ENCODE results near the gene CYP1A2.
"Not testable (repeated sequence)": the region's sequence is repeated elsewhere in the genome, so short reads cannot be mapped to it uniquely, and the experiment has no call there.

The CYP1A2 gene

DNA sequence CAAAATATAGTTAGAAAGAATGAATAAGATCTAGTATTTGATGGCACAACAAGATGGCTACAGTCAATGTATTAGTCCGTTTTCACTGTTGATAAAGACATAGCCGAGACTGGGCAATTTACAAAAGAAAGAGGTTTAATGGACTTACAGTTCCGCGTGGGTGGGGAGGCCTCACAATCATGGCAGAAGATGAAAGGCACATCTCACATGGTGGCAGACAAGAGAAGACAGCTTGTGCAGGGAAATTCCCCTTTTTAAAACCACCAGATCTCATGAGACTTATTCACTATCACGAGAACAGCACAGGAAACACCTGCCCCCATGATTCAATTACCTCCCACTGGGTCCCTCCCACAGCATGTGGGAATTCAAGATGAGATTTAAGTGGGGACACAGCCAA, 10.4 kb upstream of the CYP1A2 start:
- DNase-seq: not testable (repeated sequence)

DNA sequence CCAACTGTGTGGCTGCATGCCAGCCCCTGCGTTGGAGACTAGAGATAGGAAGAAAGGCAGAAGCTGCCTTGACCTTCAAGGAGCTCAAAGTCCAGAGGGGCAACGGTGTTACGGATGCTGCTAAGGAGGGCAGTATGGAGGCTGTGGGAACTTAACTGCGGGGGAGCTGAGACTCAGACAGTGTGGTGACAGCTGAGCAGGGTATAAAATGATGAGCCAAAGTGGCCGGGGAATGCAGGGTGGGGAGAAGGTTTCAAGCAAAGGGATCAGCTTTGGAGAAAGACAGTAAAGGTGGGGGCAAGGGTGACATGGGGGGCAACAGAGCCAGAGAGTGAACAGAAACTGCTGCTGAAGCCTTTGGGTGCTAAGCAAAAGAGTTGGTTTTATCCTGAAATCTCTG, 6.2 kb upstream of the CYP1A2 start:
- DNase-seq: no peak

DNA sequence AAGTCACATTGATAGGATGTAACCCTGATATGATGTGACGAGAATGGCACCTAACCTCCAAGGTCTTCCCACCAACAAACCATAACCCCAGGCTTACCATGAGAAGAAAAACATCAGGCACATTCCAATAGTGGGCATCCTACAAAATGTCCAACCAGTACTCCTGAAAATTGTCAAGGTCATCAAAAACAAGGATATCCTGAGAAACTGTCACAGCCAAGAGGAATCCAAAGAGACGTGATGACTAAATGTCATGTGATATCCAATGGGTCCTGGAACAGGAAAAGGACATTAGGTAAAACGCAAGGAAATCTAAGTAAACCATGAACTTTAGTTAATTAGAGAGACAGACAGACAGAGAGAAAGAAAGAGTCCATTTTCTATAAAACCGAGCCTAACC, 2.3 kb upstream of the CYP1A2 start:
- DNase-seq: no peak

DNA sequence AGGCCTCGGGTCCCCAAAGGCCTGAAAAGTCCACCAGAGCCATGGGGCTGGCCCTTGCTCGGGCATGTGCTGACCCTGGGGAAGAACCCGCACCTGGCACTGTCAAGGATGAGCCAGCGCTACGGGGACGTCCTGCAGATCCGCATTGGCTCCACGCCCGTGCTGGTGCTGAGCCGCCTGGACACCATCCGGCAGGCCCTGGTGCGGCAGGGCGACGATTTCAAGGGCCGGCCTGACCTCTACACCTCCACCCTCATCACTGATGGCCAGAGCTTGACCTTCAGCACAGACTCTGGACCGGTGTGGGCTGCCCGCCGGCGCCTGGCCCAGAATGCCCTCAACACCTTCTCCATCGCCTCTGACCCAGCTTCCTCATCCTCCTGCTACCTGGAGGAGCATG, 1.2 kb downstream of the CYP1A2 start:
- DNase-seq: no peak

DNA sequence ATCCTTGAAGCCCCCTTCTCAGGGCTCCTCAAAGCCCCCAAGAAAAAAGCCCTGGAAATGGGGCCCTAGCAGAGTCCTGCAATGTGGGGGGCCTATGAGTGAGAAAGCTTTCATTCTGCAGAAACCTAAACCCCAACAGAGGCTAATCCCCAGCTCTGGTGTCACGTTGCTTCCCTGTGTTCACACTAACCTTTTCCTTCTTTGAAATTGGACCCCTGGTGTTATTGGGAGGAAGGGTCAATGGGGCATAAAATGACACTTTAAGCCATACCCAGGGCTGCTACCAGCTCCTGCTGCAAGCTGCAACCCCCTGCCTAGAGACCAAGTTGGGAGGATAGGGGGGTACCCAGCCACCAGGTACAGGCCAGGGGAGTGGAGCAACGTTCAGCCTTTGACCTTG, 2.1 kb downstream of the CYP1A2 start:
- no peak for DNase-seq

DNA sequence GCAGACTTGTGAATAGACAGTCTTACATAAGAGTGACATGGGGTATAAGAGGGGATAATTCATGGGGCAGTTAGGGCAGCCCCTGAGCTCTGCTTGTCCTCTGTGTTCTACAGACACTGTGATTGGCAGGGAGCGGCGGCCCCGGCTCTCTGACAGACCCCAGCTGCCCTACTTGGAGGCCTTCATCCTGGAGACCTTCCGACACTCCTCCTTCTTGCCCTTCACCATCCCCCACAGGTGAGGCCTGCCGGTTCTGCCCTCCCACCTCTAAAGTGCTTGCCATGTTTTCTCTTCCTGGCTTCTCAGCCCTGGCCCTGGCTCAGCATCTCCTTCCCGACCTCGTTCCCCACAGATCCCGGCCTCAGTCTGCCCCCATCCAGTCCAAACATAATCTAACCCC, 3.4 kb downstream of the CYP1A2 start:
- DNase-seq: no peak

DNA sequence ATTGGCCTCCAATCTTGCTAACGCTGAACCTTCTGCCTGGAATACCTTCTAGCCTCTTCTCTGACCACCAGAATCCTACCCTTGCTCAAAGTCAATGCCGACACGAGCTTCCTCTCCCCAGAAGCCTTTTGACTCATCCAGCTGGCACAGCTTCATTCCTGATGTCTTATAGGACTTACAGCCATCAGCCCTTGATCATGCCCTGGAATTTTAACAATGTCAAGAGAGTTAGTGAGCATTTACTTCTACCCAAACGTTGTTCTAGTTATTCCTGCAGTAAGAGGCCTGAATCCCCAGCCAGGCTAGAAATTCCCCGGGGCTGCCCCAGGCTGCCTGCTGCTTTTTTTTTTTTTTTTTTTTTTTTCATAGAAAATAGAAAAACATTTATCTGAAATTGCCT, 3.9 kb downstream of the CYP1A2 start:
- DNase-seq: peak; percentile 72

DNA sequence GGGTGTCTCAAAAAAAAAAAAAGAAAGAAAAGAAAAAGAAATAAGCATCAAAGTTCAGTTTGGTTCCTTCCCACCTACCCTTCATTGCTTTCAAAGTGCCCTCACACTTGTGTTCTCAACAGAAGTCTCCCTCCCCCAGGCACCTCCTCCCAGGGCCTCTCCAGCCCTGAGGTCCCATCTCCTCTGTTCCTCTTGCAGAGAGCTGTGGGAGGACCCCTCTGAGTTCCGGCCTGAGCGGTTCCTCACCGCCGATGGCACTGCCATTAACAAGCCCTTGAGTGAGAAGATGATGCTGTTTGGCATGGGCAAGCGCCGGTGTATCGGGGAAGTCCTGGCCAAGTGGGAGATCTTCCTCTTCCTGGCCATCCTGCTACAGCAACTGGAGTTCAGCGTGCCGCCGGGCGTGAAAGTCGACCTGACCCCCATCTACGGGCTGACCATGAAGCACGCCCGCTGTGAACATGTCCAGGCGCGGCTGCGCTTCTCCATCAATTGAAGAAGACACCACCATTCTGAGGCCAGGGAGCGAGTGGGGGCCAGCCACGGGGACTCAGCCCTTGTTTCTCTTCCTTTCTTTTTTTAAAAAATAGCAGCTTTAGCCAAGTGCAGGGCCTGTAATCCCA, 6.1 kb downstream of the CYP1A2 start:
- DNase-seq: no peak

DNA sequence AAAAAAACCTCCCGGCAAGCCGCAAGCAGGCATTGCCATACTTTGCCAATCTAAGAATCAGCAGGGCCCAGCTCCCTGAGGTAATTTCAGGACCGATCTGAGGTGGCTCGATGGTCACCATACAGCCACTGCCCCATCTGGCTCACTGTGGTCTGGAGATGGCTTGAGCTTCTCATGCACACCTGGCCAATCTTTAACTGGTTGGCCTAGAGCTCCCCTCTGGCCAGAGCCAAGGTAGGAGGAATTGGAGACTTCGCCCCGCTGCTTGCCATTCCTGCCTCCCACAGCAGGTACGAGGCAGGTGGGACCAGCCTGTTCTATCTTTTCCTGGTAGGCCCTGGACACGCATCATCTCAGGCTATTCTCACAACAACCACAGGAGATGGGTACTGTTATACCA, 10.1 kb downstream of the CYP1A2 start:
- no peak for DNase-seq

DNA sequence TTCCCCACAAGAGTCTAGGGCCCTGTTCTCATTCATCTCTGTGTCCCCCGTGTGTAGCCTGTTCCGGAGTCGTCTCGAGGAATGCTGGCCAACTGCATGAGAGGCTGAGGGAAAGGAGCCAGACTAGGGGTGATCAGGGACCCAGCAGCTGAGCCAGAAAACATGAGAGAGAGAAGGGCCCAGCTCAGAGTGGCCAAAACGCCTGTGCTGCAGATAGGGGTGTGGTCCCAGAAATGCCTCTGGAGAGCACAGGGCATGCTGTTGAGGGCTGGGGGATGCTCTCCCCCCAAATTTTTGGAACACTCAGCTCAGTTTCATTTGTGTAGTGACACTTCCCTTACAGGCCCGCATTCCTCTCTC, 14.1 kb downstream of the CYP1A2 start:
- no peak for DNase-seq

DNA sequence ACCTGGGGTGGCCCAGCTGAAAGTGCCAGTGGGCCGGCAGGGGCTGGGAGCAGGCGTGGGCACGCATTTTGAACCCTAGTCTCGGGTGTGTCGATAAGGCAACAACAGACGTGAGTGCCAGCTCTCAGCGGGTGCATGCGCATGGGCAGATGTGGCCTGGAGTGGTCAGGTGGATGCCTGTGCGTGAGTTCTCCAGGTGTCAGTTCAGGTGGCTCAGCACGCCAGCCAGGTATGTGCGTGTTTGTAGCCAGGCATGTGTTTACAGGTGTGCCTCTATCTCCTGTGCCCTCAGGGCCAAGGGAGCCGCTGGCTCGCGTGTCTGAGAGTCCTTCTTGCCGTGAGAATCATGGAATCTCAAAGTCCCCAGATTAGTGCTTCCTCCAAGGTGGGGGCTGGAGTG, 14.8 kb downstream of the CYP1A2 start:
- no peak for DNase-seq

DNA sequence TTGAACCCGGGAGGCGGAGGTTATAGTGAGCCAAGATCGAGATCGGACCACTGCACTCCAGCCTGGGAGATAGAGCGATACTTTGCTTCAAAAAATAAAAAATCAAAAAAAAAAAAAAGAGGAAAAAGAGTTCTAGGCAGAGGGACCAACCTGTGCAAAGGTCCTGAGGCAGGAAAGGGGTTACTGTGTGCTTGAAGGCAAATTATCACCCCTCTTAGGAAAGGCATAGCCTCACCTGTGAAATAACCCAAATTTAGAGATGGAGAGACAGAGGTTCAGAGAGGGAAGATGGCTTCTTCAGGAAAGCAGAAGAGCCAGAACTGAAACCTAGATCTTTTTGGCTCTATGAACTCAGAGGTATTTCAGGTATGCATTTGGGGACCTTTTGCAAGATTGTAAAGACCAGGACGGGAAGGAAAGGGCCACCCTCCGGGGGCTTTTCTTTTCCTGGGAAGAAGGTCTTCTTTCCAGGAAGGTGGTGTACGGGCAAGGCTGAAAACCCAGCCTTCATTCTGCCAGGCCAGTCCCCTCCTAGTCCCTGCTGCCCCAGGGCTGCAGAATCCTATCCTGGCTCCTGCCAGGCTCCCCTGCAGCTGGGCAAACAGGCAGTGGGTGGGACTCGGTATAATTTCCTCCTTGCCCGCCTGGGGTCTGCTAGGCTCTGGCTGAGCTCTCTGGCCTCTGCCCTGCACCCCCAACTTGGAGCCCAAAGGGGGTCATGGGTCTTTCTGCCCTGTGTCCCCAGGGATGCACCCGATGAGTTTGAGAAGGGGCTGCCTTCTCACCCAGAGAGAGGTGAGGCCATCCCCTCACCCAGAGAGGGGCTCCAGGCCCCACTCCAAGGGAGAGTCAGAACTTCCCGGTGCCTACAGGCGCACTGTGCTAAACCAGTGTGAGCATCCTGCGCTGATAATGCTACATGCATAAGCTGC, 18.8 kb downstream of the CYP1A2 start:
- no peak for DNase-seq

DNA sequence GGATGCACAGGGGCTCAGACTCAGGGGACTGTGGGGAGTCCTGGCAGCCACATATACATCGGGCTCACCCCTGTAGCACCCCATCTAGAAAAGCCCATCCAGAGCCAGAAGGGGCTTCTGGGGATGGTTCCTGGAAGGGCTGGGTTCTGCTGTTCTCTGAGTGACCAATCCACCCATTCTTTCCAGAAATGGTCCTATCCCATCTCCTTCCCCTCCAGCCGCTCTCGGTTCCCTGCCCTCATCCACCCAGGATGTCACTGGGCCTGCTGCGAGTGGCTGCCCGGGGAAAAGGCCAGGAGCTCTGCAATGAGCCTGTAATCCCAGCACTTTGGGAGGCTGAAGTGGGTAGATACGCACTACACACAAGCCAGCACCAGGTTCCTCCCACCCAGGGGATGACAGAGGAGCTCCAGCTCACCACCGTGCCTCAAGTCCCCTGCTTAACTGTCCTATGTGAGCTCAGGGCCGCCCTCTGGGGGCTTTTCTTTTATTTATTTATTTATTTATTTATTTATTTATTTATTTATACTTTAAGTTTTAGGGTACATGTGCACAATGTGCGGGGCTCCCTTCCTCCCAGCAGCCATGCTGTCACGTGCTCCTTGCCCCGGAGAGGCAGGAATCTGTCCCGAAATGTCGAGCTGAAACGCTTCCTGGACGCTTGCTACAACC, 19.6 kb downstream of the CYP1A2 start:
- no peak for DNase-seq

DNA sequence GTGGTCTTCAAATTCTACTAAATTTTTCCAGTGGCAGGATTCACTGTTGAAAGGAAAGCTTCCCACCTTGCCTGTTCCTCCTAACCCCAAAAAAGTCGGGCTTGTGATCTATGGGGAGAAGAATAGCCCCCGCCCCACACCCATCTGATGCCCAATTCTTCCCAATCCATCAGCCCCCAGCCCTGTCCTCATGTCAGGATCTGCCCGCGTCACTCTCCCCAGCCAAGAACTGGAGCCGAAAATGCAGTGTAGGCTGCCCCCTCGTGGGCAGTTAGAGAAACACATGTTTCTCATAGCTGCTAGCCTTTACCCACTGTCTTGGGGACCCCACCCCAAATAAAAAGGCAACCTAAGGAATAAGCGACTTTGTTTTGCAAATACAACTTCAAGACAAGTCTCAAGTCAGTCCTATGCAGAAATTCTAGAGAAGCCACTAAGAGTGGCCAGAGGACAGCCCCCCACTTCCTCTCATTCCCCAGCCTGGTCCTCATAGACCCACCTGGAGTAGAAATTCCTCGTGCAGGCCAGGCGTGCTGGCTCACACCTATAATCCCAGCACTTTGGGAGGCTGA, 20.2 kb downstream of the CYP1A2 start:
- DNase-seq: peak; percentile 53

DNA sequence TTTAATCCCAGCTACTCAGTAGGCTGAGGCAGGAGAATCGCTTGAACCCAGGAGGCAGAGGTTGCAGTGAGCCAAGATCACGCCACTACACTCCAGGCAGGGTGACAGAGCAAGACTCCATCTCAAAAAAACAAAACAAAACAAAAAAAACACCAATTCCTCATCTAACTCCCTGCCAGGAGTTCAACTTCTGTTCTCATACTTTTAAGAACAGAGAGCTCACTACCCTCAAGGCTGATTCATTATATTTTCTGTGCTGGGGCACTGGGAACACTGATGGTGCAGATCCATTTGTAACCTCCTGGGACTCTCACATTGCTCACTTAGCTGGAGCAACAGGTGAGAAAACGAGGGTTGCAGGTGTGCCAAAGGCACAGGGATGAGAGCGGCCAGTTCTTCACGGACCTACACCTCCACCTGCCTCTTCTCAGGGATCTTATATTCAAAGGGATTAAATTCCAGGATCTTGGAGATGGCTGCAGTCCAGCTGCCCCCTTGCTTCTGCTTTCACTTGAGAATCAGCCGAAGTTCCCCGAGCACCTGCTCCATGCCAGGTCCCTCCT, 20.9 kb downstream of the CYP1A2 start:
- no peak for DNase-seq

DNA sequence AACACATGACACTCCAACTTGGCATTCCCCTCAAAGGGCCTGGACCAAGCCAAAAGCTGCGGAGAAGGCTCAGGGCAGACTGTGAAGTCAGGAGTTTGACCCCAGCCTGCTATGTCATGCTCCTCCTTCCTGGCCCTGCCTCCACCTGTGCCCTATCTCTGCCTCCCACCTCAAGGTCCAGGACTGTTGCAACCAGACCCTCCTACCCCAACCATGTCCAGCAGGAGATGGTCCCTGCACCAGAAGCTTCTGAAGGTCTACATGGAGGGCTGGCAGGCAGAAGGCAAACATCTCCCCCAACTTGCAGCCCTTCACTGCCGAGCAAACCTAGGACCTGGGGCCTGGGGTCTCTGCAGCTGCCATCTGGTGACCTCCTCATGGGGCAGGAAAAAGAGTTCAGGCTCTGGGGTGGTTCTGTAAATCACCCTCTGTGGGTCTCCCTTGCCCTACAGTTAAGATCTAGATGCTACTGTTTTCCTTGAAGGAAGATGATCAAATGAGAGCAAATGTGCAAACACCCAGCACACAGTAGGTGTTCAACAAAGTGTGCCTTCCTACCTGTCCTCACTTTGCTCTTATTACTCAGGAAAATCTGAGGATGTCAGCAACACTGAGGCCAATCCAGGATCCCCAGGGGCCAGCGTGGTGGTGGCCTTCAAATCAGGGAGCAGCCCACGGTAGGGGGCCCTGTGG, 21.7 kb downstream of the CYP1A2 start:
- no peak for DNase-seq

DNA sequence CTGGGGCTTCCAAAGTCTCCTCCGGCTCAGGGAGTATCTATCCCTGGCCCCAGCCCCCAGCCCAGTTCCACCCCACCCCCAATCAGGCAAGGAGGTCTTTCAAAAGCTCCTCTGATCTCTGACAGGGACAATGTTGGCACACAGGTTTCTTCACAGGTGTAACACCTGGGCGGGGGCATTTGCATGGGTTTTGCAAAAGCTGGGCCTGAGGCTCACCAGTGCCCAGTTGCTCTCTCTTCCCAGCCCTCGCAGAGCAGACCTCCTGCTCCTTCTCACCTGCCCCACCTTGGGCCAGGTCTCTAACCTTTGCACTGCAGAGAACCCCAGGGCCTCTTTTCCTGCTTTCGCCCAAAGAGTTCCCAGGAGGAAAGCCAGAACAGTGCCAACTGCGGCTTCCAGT, 24.7 kb downstream of the CYP1A2 start:
- DNase-seq: no peak

DNA sequence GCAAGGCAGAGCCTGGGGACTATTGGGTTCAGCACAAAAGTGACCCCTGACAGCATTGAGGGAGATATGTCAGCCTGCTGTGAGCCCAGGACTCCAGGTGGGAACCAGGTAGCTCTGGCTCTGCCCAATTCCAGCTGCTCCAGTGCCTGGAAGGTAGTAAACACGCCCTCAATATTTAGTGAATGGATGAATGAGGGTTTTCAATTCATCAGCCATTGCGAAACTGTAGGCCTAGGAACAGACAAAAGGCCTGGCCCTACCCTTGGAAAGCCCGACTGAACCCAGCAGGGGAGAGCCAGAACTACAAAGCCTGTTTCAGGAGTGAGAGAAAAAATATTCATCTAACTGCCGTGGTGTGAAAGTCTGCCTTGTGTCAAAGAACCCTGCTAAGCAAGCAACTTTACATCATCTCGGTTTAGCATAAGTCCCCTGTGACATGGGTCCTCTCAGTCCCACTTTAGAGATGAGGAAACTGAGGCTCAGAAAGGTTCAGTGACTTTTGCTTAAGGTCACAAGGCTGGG, 25.1 kb downstream of the CYP1A2 start:
- no peak for DNase-seq

DNA sequence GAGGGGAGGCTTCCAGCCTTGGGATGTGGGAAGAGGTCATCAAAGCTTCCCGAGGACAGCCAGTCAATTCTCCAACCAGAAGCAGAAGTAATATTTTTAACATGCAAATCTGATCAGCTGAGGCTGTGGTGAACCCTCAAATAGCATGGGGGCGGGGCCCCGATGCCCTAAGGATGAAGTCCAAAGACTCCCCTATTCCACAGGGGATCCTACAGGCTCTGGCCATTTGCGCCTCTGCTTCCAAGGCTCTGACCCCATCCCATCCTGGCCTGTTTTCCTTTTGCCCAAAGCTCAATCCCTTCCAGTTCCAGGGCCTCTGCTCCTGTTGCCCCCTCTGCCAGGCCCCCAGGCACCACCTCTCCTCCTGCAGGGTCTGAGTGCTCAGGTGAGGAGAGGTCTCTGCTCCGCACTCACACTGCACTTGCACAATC, 26.5 kb downstream of the CYP1A2 start:
- no peak for DNase-seq

DNA sequence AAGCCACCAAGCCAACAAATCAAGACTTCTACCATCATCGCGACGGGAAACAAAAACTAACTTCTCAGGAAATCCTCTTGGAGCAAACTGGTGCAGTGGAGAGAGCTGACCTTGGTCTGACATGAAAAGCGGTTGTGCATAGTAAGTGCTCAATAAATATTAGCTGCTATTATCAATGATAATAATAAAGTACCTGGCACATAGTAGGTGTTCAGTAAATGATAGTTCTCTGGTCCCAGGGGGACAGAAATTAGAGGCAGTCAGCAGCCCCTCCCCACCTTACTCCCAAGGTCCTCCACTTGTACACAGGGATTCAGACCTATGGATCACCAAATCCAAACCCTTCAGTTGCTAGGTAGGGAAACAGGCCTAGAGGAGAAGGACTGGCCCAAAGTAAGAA, 27.2 kb downstream of the CYP1A2 start:
- DNase-seq: no peak

DNA sequence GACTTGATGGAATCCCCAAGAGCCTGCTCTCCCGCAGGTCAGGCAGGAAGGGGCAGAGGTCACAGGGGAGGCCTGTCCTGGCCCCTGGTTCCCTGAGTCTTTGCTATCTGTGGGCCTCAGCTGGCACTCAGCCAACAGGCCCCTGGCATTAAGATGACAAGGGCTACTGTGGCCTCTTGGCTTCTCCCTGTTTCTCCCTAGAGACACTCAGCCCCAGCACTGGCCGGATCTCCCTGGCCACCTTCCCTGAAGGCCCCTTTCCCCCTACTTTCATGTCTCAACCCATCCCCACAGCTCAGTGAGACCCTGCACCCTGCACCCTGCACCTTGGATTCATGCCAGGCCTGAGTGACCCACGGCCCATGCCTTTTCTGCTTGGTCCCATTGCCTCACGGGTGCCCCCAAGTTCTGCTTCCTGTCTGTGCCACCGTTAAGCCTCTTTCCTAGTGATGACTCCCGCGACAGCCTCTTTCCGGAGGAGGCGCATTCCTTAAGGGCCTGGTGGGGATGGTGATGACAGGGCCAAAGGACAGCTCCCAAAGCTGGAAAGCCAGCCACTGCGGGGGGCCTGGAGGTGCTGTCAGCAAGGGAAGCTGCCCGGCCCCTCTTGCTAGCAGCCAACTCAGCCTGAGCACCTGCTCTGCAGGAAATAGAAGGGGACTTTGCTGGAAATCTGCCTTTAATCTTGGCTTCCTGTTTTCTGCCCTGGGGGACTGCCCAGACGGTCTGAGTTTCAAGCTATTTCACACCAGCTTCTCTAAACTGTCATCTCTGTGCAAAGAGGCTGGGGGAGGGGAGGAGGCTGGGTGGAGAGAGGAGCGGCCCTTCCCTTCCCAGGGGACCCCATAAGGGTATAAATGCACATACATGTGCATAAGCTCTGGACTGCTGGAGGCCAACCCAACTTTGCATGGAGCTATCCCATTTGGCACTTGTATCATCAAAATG, 28.4 kb downstream of the CYP1A2 start:
- peak; percentile 34 for DNase-seq
